ENCODE data around the gene NTRK1. TPM values are rescaled to one million over a fixed set of nuclear protein-coding genes. Genes with fewer than 3 reads are reported as not detected.

The NTRK1 gene
- polyA plus RNA-seq, 1 of the 3 experiments (the other 2 are of a cell fraction) = 0.97 TPM

DNA sequence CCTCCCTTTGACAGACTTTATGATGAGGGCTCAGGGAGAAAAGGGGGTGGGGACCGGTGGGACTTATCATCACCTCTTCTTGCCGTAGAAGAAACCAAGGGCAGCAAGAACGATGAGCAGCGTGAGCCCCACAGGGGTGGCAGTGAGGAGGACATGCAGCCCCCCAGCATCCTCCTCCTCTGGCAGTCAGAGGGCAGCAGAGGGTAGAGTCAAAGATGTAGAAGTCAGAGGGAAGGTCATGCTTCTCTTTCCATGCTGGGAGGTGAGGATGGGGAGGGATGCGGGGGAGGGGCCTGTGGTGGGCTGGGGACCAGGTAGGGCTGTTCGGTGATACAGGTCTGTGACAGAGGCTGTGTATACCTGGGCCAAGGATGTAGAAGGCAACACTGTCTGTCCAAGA lies 16.6 kb upstream of the NTRK1 start:
- Histone ChIP-seq H3F3A (replicated peaks; ENCODE audit: insufficient read depth) (no peaks in the 10 kb centered on the region), H2AFZ (ENCODE audit: low read depth) (no peak overlapping the region), H3K4me3 (ENCODE audit: low read depth in 2 of 2, low read length in 1 of 2) (no peak overlapping the region), H3K27ac (ENCODE audit: low read depth in 2 of 2, low read length in 1 of 2) (no peak overlapping the region), H3K4me2 (no peak overlapping the region), H3K79me2 (ENCODE audit: insufficient read depth) (no peaks in the 10 kb centered on the region), H3K36me3 (replicated peaks in 1 of 2; ENCODE audit: control insufficient read depth in 1 of 2, insufficient read depth in 2 of 2, low read length in 1 of 2) (no peaks in the 10 kb centered on the region), H3K4me1 (ENCODE audit: control insufficient read depth in 1 of 2, insufficient read depth in 2 of 2, low read depth in 1 of 2, low read length in 1 of 2) (peaks cover 0 to 16% of the 10 kb centered on the region in 2 experiments; a peak in 1 of 4 replicates), H3K9me2 (no peaks in the 10 kb centered on the region), H3K9ac (no peak overlapping the region), H3K27me3 (ENCODE audit: insufficient read depth) (no peaks in the 10 kb centered on the region), H3K9me3 (no peaks in the 10 kb centered on the region), H4K20me1 (ENCODE audit: insufficient read depth) (no peaks in the 10 kb centered on the region)
- CTCF ChIA-PET = interaction anchor here (0.9 to 3.7 kb wide), 3 partner anchors 12 to 16 kb away, joined by 3 to 16 read pairs (median 4); partner anchors contain the start of gene NTRK1
- POLR2A ChIA-PET = interaction anchor here (1.0 kb wide), 1 partner anchor 9 kb away, joined by 3 read pairs; no protein-coding TSS in a partner anchor
- 89% methylated on average over 6 of the region's 6 CpGs for WGBS (ENCODE audit: low lambda C conversion rate)
- DNase-seq = no peak
- no peak for TF ChIP-seq IRF3 (IDR thresholded peaks at IDR 0.05; ENCODE audit: low read depth, low read length)
- TF ChIP-seq, protein P1, sequence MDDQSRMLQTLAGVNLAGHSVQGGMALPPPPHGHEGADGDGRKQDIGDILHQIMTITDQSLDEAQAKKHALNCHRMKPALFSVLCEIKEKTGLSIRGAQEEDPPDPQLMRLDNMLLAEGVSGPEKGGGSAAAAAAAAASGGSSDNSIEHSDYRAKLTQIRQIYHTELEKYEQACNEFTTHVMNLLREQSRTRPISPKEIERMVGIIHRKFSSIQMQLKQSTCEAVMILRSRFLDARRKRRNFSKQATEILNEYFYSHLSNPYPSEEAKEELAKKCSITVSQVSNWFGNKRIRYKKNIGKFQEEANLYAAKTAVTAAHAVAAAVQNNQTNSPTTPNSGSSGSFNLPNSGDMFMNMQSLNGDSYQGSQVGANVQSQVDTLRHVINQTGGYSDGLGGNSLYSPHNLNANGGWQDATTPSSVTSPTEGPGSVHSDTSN (IDR thresholded peaks at IDR 0.05) = no peak
- TF ChIP-seq NFIC (IDR thresholded peaks at IDR 0.05; ENCODE audit: borderline replicate concordance) = no peak
- TF ChIP-seq RAD21 (IDR thresholded peaks at IDR 0.05; ENCODE audit: low read length) = no peak
- TF ChIP-seq REST (IDR thresholded peaks at IDR 0.05; ENCODE audit: low read depth, low read length) = no peak
- TF ChIP-seq ELF1 (IDR thresholded peaks at IDR 0.05) = no peak
- no peak for TF ChIP-seq JUND (IDR thresholded peaks at IDR 0.05)
- TF ChIP-seq CHD2 (IDR thresholded peaks at IDR 0.05; ENCODE audit: low read length, partially characterized antibody) = no peak
- TF ChIP-seq MEF2A (IDR thresholded peaks at IDR 0.05; ENCODE audit: borderline replicate concordance, low read depth) = no peak

DNA sequence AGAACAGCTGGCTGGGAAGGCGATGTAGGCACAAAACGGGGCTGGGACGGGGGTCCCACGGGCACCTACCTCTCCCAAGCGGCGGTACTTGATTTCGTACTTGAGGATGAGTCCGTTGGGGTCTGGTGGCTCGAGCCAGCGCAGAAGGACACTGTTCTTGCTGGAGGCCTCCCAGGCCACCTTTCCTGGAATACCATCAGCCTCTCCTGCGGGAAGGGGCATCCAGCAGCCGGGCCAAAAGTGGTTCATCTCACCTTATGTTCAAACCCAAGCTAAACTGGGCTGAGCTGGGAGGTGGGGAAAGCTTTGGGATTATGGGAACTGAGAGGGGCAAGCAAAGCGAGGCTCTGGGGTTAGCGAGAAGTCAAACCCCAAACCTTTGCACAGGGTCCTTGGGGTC lies 16.0 kb upstream of the NTRK1 start:
- H3K4me3 ChIP-seq (ENCODE audit: low read depth in 2 of 2, low read length in 1 of 2) = no peak overlapping the region
- WGBS (ENCODE audit: low lambda C conversion rate) = 78% methylated on average over 14 of the region's 14 CpGs
- H3K4me2 ChIP-seq = no peak overlapping the region
- no peak overlapping the region for H3K9ac ChIP-seq
- ChIA-PET CTCF (interaction anchor here (1.0 to 3.7 kb wide), 2 partner anchors 13 to 15 kb away, joined by 4 to 16 read pairs; partner anchors contain the start of gene NTRK1), POLR2A (no interaction called here)
- no peaks in the 10 kb centered on the region for H4K20me1 ChIP-seq (ENCODE audit: insufficient read depth)
- DNase-seq = no peak
- no peaks in the 10 kb centered on the region for H3F3A ChIP-seq (replicated peaks; ENCODE audit: insufficient read depth)
- no peaks in the 10 kb centered on the region for H3K27me3 ChIP-seq (ENCODE audit: insufficient read depth)
- H3K9me3 ChIP-seq = no peaks in the 10 kb centered on the region
- no peak overlapping the region for H3K27ac ChIP-seq (ENCODE audit: low read depth in 2 of 2, low read length in 1 of 2)
- no peak overlapping the region for H2AFZ ChIP-seq (ENCODE audit: low read depth)
- no peak for TF ChIP-seq RXRA (IDR thresholded peaks at IDR 0.05; ENCODE audit: borderline replicate concordance, low read depth)
- no peak for TF ChIP-seq USF2 (IDR thresholded peaks at IDR 0.05; ENCODE audit: borderline replicate concordance, low read depth, low read length)
- TF ChIP-seq SIN3A (IDR thresholded peaks at IDR 0.05; ENCODE audit: borderline replicate concordance, low read depth, low read length) = no peak
- no peak for TF ChIP-seq IRF3 (IDR thresholded peaks at IDR 0.05; ENCODE audit: low read depth, low read length)
- TF ChIP-seq GATA2 (CRISPR knock-in tag; IDR thresholded peaks at IDR 0.05) = no peak
- TF ChIP-seq NRF1 (IDR thresholded peaks at IDR 0.05; ENCODE audit: low read depth, low read length) = no peak
- TF ChIP-seq SMC3 (IDR thresholded peaks at IDR 0.05; ENCODE audit: low read depth, low read length) = no peak
- no peaks in the 10 kb centered on the region for H3K9me2 ChIP-seq
- H3K79me2 ChIP-seq (ENCODE audit: insufficient read depth) = no peaks in the 10 kb centered on the region
- no peaks in the 10 kb centered on the region for H3K36me3 ChIP-seq (replicated peaks in 1 of 2; ENCODE audit: control insufficient read depth in 1 of 2, insufficient read depth in 2 of 2, low read length in 1 of 2)
- H3K4me1 ChIP-seq (ENCODE audit: control insufficient read depth in 1 of 2, insufficient read depth in 2 of 2, low read depth in 1 of 2, low read length in 1 of 2) = peaks cover 0 to 11% of the 10 kb centered on the region in 2 experiments; a peak in 1 of 4 replicates
